Measurements from ENCODE around the gene ARL5C. TPM values are rescaled to one million over a fixed set of nuclear protein-coding genes. Genes with fewer than 3 reads are reported as not detected.

Gene ARL5C
- total RNA-seq, 1 donor from 2014 or later, result 0.25 TPM

DNA sequence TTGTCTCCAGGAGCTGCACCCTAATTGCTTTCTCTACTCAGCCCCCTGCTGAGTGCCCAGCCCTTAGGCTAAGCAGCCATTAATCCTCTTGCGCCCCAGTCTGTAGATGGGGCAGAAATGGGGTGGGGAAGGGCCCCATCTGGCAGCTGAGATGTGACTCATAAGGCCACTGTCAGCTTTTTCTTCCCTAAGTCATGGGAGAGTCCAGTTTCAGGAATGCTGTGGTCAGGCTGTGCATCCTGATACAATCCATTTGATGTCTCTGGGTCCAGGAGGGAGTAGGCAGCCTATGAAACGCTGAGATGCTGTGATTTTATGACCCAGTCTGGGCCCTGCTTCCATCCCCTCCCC is 26.8 kb downstream of the ARL5C start:
- H3K36me3 Mint-ChIP-seq (ENCODE audit: low read depth), result peaks cover 1% of the 10 kb centered on the region
- peak overlapping the region; percentile 91 for H3K27ac Mint-ChIP-seq (ENCODE audit: unreplicated experiment)
- DNase-seq (ENCODE audit: low spot score), result no peak
- no peaks in the 10 kb centered on the region for H3K27me3 Mint-ChIP-seq (ENCODE audit: low read depth)
- no peaks in the 10 kb centered on the region for H3K9me3 Mint-ChIP-seq (ENCODE audit: low read depth)
- TF ChIP-seq, protein P1, sequence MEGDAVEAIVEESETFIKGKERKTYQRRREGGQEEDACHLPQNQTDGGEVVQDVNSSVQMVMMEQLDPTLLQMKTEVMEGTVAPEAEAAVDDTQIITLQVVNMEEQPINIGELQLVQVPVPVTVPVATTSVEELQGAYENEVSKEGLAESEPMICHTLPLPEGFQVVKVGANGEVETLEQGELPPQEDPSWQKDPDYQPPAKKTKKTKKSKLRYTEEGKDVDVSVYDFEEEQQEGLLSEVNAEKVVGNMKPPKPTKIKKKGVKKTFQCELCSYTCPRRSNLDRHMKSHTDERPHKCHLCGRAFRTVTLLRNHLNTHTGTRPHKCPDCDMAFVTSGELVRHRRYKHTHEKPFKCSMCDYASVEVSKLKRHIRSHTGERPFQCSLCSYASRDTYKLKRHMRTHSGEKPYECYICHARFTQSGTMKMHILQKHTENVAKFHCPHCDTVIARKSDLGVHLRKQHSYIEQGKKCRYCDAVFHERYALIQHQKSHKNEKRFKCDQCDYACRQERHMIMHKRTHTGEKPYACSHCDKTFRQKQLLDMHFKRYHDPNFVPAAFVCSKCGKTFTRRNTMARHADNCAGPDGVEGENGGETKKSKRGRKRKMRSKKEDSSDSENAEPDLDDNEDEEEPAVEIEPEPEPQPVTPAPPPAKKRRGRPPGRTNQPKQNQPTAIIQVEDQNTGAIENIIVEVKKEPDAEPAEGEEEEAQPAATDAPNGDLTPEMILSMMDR (IDR thresholded peaks at IDR 0.05), result no peak
- H3K4me1 Mint-ChIP-seq (ENCODE audit: low read depth), result peaks cover 53% of the 10 kb centered on the region
- H3K4me3 Mint-ChIP-seq (ENCODE audit: unreplicated experiment), result peak overlapping the region; percentile 30

DNA sequence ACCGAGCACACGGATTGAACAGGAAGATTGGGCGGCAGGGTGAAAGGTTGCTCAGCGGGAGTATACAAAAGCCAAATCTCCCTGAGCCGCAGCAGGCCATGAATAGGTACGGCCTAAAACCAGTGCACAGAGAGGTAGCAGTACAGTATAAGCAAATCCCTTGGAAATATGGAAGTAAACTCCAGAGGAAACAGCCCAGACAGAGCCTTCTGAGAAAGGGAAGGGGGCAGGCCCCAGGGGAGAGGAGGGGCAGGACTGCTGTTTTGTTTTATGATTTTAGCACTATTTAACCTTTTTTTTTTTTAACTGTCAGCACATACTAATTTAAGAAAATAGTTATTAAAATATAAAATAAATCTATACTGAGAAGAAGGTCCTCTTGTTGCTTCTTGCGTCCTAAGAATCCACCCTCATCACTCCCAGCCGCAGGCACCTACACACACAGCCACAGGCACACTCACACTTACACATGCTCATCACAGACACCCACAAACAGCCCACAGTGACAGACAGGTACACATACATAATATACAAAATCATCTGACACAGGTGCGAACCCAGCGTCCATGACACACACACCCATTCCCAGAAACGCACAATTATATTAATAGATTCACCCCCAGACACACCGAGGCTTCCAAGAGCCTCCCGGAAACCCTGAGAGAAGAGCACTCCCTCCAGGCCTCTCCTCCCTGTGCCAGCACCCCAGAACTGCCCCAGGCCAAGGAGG is 27.4 kb downstream of the ARL5C start:
- DNase-seq (ENCODE audit: low spot score), result no peak
- peaks cover 47% of the 10 kb centered on the region for H3K4me1 Mint-ChIP-seq (ENCODE audit: low read depth)

DNA sequence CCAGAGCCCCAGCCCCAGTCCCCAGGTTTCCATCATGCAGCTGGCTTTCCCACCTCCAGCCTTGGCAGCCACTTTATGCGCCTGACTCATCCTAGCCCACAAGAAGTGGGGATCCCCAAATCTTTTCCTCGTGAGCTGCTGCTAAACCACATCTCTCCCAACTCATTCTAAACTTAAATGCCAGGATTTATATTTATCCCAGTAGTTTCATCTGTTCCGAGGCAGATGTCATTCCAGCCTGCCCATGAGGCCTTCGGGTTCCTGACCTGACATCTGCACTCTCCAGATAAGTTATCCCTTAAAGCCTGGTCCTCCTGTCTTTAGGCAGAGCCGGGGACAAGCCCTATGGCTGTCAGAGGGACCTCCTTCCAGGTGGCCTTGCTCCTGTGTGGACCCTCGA is 31.1 kb downstream of the ARL5C start:
- TF ChIP-seq, protein P1 (IDR thresholded peaks at IDR 0.05), result no peak
- peak overlapping the region; percentile 12 for H3K27ac Mint-ChIP-seq (ENCODE audit: unreplicated experiment)
- H3K4me3 Mint-ChIP-seq (ENCODE audit: unreplicated experiment), result no peak overlapping the region
- no peak for DNase-seq (ENCODE audit: low spot score)
- H3K27me3 Mint-ChIP-seq (ENCODE audit: low read depth), result no peaks in the 10 kb centered on the region
- peaks cover 60% of the 10 kb centered on the region for H3K4me1 Mint-ChIP-seq (ENCODE audit: low read depth)
- H3K36me3 Mint-ChIP-seq (ENCODE audit: low read depth), result peaks cover 1% of the 10 kb centered on the region
- no peaks in the 10 kb centered on the region for H3K9me3 Mint-ChIP-seq (ENCODE audit: low read depth)

More for the DNA sequence above, 27.4 kb downstream of the ARL5C start:
- Mint-ChIP-seq H3K27me3 (ENCODE audit: low read depth) (no peaks in the 10 kb centered on the region), H3K9me3 (ENCODE audit: low read depth) (no peaks in the 10 kb centered on the region), H3K27ac (ENCODE audit: unreplicated experiment) (peak overlapping the region; percentile 91), H3K36me3 (ENCODE audit: low read depth) (peaks cover 1% of the 10 kb centered on the region), H3K4me3 (ENCODE audit: unreplicated experiment) (peak overlapping the region; percentile 30)
- TF ChIP-seq, protein P1 (IDR thresholded peaks at IDR 0.05), result peak; percentile 19

DNA sequence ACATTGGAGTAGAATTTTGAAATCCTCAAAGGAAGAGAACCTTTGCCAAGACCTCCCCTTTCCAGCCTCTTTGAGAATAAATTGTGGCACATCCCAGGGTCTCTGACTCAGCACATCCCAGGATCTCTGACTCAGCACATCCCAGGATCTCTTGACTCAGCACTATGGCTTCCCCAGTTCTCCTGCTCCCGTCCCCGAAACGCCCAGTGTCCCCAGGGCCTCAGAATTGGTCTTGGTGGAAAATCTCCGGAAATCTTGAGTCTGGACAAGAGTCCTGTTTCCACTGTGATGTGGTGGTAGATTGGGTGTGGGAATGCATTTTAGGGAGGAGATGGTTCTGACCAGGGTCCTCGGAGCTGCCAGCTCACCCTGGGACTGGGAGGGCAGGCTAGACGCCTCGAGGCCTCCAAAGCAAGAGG is 33.8 kb downstream of the ARL5C start:
- peak overlapping the region; percentile 10 for H3K4me3 Mint-ChIP-seq (ENCODE audit: unreplicated experiment)
- H3K36me3 Mint-ChIP-seq (ENCODE audit: low read depth), result peaks cover 1% of the 10 kb centered on the region
- H3K4me1 Mint-ChIP-seq (ENCODE audit: low read depth), result peaks cover 33% of the 10 kb centered on the region
- no peak for DNase-seq (ENCODE audit: low spot score)
- TF ChIP-seq, protein P1 (IDR thresholded peaks at IDR 0.05), result no peak
- H3K27me3 Mint-ChIP-seq (ENCODE audit: low read depth), result no peaks in the 10 kb centered on the region
- peak overlapping the region; percentile 92 for H3K27ac Mint-ChIP-seq (ENCODE audit: unreplicated experiment)
- no peaks in the 10 kb centered on the region for H3K9me3 Mint-ChIP-seq (ENCODE audit: low read depth)

DNA sequence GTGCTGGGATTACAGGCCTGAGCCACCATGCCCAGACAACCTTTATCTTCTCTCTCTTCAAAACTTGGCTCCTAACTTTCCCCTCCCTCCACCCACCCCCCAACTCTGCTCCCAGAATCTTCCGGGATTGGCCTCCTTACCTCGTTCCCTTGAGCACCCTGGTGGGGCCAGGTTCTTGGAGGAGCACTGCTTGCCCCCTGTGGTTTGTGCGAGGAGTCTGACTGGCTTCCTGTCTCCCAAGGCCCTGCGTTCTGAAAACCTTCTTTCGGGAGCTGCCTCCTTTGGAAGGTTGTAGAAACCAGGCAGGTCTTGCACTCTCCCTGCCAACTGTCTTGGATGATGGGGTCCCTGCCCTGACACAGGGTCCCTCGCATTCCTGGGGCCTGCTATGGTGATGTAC is 34.3 kb downstream of the ARL5C start:
- Mint-ChIP-seq H3K4me3 (ENCODE audit: unreplicated experiment) (no peak overlapping the region), H3K9me3 (ENCODE audit: low read depth) (no peaks in the 10 kb centered on the region), H3K4me1 (ENCODE audit: low read depth) (peaks cover 27% of the 10 kb centered on the region), H3K27me3 (ENCODE audit: low read depth) (no peaks in the 10 kb centered on the region), H3K27ac (ENCODE audit: unreplicated experiment) (peak overlapping the region; percentile 92), H3K36me3 (ENCODE audit: low read depth) (peaks cover 1% of the 10 kb centered on the region)
- TF ChIP-seq, protein P1 (IDR thresholded peaks at IDR 0.05), result no peak
- DNase-seq (ENCODE audit: low spot score), result no peak
